GM23248 (cell line): ENCODE results near the gene MFAP4.

Experiments
- EZH2 ChIP-seq: fragments of 200-600 bp; sonication (generic); IDR thresholded peaks from 2 replicates; pipeline ENCODE4 v1.6.1; 2018; ENCODE audit warnings: antibody characterized with exemption, mild to moderate bottlenecking; ENCODE audit not compliant: insufficient read depth, poor library complexity, severe bottlenecking
- EZH2phosphoT487 ChIP-seq: fragments of 200-600 bp; sonication (generic); IDR thresholded peaks from 2 replicates; pipeline ENCODE4 v1.6.1; 2018; ENCODE audit warnings: antibody characterized with exemption, moderate library complexity, mild to moderate bottlenecking, low read depth; ENCODE audit not compliant: insufficient read depth

GRCh38 chr17:19362277-19363113 lies 24.5 kb downstream of the MFAP4 start, which contains the start of gene B9D1:
- TF ChIP-seq EZH2 (no peak), EZH2phosphoT487 (no peak)
